Effector CD8-positive, alpha-beta T cell (primary cell): ENCODE results near the gene RTN4R.
"Not testable (repeated sequence)": the region's sequence is repeated elsewhere in the genome, so short reads cannot be mapped to it uniquely, and the experiment has no call there.

Source experiments
- DNase-seq: peaks from one replicate; lab custom pipeline; 2025; lab: John Stamatoyannopoulos, UW

Gene RTN4R

DNA sequence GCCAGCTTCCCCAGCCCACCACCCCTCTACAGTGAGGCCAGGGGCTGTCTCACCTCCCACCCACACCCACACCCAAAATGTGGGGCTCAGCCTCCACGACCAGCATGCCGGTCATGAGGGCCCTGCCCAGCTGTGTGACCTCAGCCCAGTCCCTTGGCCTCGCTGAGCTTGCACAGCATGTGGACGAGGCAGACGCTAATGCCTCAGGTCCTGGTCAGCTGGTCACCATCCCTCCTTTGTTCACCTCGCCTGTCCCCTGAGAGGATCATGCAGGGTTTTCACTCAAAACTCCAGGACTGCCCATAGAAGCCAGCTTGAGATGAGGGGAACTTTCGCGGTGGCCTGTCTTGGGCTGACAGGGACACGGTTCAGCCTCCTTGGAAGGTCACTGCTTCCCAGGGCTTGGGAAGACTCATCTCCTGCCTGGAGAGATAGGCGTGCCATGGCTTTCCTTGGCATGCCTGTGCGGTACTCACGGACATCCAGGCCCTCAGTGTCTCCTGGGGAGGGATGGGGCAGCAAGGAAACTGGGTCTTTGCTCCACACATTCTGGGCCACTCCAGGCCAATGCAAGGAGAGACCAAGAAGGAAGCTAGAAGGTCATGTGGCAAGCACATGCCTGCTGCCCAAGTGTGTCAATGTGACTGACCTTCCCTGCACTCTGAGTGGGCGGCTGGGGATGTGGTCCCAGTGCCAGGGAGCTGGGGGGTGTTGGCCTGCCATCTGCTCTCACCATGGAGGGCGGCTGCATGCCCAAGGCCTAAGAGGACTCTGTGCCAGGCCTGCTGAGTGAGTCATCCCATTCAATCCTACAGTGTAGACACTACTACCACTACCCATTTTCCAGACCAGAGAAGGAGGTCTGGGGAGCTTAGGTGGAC is 3.2 kb upstream of the RTN4R start:
- DNase-seq, result no peak

GRCh38 chr22:20270190-20271113 is 2.3 kb upstream of the RTN4R start:
- DNase-seq, result not testable (repeated sequence)

- not testable (repeated sequence) for DNase-seq
Observed at GRCh38 chr22:20269673-20270072, 1.6 kb upstream of the RTN4R start.

GRCh38 chr22:20269201-20269600 is 1.1 kb upstream of the RTN4R start:
- DNase-seq, result not testable (repeated sequence)

GRCh38 chr22:20267441-20268278 is 458 bp downstream of the RTN4R start:
- DNase-seq, result no peak

DNA sequence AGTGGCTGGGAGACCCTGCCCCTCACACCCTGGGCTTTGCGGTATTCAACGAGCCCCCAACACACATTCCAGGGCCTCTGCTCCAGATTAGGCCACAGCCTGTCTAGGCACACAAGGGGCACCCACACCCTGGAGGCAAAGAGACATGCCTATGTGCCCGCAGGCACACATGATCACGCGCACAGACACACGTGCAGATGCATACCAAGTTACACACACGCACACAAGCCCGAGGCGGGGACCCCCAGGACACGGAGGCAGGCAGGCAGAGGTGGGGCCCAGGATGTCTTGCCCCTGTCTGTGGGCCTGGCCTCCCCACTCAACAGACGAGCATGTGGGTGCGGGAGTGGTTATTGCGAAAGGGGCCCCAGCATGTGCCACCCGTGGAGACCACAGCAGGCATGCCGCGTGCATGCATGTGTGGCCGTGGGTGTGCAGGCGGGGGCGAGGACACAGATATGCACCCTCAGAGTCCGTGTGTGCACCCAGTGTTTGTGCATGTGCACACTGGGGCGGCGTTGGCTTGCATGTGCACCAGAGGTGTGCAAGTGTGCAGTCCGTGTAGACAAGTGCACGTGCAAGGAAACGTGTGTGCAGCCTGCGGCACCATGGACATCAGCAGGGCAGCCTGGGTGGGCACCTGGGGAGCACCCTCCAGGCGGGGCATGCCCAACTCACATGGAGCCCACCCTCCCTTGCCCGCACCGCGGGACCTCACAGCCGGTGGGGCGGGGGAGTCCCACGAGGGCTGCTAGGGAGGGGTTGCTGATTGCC is 1.3 kb downstream of the RTN4R start:
- not testable (repeated sequence) for DNase-seq

DNA sequence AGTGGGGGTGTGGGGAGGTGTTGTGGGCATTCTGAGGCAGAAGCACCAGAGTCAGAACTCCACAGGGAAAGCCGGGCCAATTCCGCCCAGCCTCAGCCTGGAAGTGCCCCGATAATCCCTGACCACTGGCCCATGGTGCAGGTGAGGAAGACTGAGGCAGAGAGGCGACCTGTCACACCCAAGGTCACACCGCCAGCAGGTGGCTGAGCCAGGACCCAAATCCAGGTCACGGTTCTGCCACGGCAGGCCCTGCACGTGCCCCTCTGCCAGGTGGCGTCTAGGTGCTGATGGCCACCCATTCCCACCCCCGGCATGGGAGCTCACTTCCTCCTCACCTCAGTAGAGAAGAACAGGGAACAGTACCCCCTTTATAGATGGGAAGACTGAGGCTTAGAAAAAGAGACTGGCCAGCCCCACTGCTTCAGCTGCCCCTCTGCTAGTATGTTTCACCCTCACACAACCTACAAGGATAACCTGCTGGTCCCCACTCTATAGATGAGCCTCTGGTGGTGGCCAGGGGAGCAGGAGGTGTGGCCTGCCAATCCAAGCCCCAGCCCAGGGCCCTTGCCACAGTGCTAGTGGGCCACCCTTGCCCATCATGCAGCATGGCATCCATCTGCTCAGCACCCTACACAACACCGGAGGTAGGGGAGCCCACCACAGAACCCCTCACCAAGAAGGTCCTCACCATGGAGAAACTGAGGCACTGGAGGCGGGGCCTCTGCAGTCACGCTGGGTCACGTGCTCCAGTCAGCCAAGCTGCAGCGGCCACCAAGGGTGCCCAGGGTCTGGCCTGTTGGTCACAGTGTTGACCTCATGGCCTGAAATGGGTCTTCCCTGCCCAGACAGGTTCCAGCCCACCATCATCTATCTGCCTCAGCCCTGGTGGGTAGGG is 2.1 kb downstream of the RTN4R start:
- DNase-seq, result not testable (repeated sequence)

- no peak for DNase-seq
Observed at GRCh38 chr22:20264614-20265452, 3.3 kb downstream of the RTN4R start.

DNA sequence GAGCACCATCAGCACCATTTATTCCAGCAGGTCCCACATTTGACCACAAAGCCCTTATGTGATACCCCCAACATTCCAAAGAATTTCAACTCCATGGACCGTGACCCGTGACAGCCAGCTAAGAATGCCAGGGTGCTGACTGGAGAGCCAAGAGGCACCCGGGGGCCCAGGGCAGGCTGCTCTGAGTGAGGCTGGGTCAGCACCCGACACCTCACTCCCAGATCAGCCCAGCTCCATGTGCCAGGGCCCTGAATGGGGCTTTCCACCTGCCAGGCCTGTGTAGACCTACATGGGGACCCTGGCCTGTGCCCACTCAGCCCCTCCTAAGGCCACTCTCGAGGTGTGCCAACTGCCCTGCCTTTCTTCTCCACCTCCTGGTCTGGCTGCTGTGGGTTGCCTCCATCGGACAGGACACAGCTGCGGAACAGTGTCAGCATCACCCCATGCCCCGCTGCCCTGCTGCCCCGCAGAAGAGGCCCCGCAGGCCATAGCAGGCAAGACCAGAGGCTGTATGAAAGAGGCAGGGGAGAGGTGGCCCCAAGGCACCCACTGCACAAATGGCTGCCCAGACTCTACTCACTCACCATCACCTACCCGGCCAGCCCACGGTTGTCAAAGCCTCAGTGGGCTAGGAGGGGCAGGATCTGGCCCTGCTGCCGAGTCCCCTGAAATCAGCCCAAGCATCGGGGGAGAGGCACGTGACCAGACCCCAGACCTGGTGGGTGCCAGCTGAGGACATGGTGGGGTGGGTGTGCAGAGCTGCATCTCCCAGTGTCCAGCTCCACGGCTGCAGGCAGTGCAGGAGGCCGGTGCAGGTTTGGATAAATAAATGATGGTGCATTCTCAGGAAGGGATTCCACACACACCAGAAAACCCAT is 4.5 kb downstream of the RTN4R start:
- DNase-seq, result not testable (repeated sequence)

DNA sequence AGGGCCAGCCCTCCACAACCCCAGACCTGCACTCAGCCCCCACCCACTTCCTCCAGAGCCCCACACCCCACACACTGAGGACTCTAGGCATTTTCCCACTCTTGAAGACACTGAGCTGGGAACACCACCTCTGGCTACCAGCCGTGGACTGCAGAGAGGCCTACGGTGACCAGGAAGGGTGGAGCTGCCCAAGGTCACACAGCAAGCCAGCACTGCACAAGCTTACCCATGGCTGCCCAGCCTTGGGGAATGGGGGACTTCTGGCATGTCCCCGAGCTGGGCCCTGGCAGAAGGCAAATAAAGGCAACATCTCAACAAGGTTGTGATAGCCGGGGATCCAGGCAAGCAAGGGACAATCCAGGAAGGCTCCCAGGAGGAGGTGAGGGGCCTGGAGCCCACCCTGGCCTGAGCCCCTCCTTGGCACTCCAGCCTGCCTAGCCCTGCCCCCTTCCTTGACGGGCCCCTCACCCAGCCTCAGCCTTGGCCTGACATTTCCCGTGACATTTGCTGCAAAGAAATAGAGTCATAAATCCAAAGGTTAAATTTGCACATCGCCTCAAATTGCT is 5.5 kb downstream of the RTN4R start:
- no peak for DNase-seq

DNA sequence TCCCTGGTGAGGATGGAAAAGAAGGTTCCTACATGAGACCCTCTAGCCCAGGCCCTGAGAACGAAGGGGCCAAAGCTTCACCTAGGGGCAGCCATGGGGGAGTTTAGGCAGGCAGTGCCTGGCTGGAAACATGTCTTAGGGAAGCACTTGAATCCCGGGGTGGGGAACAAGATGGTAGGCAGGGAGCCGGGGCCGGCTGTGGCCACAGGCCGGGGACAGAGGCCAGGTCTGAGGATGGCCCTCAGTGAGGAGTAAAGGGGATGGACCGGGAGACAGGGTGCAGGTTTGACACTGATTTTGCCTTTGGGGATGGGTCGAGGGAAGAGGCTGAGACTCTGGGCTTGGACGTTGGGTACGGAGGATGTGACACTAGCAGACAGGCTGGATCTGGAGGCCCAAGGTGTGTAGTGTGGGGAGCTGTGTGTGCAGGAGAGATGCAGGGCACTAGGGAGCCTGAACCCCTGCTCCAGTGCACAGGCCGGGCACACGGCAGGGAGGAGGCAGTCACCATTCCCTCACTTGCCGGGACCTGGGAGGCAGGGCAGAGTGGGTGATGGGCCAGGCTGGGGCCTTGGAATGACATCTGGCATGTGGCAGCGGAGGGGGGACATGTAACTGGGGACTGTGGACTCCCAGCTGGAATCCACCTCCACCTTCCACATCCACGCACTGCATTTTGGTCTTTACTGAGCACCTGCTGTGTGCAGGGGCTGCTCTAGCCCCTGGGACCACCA is 6.1 kb downstream of the RTN4R start:
- no peak for DNase-seq

- no peak for DNase-seq
Observed at GRCh38 chr22:20260071-20260765, 7.9 kb downstream of the RTN4R start.

GRCh38 chr22:20259327-20259688 is 8.8 kb downstream of the RTN4R start:
- no peak for DNase-seq

GRCh38 chr22:20258584-20259326 is 9.4 kb downstream of the RTN4R start:
- DNase-seq, result no peak

GRCh38 chr22:20258021-20258299 is 10.2 kb downstream of the RTN4R start:
- no peak for DNase-seq
